ENCODE data around the gene NBPF15. TPM values are rescaled to one million over a fixed set of nuclear protein-coding genes. Genes with fewer than 3 reads are reported as not detected.
"Not testable (repeated sequence)": the region's sequence is repeated elsewhere in the genome, so short reads cannot be mapped to it uniquely, and the experiment has no call there.

The NBPF15 gene
- 10 to 100 TPM; 16.5 to 31.5 (median 23.4) TPM for total RNA-seq

- DNase-seq (ENCODE audit: low spot score) = peak; percentile 25
- ATAC-seq (ENCODE audit: low FRiP score) = peak; percentile 98
These were observed at the start of gene NBPF15 for GRCh38 chr1:144461136-144461759. Gene NBPF15, minus strand, starts transcription at chr1:144461669. Its CDS starts 21,666 bp downstream, at chr1:144440003.

GRCh38 chr1:144496429-144496828 is 35.0 kb upstream of the NBPF15 start:
- DNase-seq (ENCODE audit: low spot score); ATAC-seq (ENCODE audit: low FRiP score): not testable (repeated sequence)

GRCh38 chr1:144494130-144494529 is 32.7 kb upstream of the NBPF15 start:
- not testable (repeated sequence) for ATAC-seq (ENCODE audit: low FRiP score); DNase-seq (ENCODE audit: low spot score)

- ATAC-seq (ENCODE audit: low FRiP score); DNase-seq (ENCODE audit: low spot score): not testable (repeated sequence)
These were observed 28.9 kb upstream of the NBPF15 start for GRCh38 chr1:144490394-144490793.

GRCh38 chr1:144487002-144487401 is 25.5 kb upstream of the NBPF15 start:
- not testable (repeated sequence) for ATAC-seq (ENCODE audit: low FRiP score); DNase-seq (ENCODE audit: low spot score)

- ATAC-seq (ENCODE audit: low FRiP score); DNase-seq (ENCODE audit: low spot score): not testable (repeated sequence)
These were observed 23.9 kb upstream of the NBPF15 start for GRCh38 chr1:144485048-144485993.

GRCh38 chr1:144473897-144474296 is 12.4 kb upstream of the NBPF15 start:
- not testable (repeated sequence) for DNase-seq (ENCODE audit: low spot score); ATAC-seq (ENCODE audit: low FRiP score)

GRCh38 chr1:144471434-144471833 is 10.0 kb upstream of the NBPF15 start:
- not testable (repeated sequence) for DNase-seq (ENCODE audit: low spot score); ATAC-seq (ENCODE audit: low FRiP score)

- not testable (repeated sequence) for ATAC-seq (ENCODE audit: low FRiP score); DNase-seq (ENCODE audit: low spot score)
These were observed 309 bp upstream of the NBPF15 start for GRCh38 chr1:144461778-144462177.

- not testable (repeated sequence) for DNase-seq (ENCODE audit: low spot score)
- peak; percentile 91 for ATAC-seq (ENCODE audit: low FRiP score)
These were observed 783 bp downstream of the NBPF15 start for GRCh38 chr1:144460686-144461085.

- ATAC-seq (ENCODE audit: low FRiP score); DNase-seq (ENCODE audit: low spot score): not testable (repeated sequence)
These were observed 19.1 kb downstream of the NBPF15 start for GRCh38 chr1:144442402-144442801.

GRCh38 chr1:144439737-144440136 is 21.7 kb downstream of the NBPF15 start:
- ATAC-seq (ENCODE audit: low FRiP score) = not testable (repeated sequence)

GRCh38 chr1:144418891-144419694 is 42.4 kb downstream of the NBPF15 start:
- ATAC-seq (ENCODE audit: low FRiP score); DNase-seq (ENCODE audit: low spot score): not testable (repeated sequence)

More at GRCh38 chr1:144439737-144440136, 21.7 kb downstream of the NBPF15 start:
- DNase-seq (ENCODE audit: low spot score) = not testable (repeated sequence)

GRCh38 chr1:144413404-144414118 is 47.9 kb downstream of the NBPF15 start:
- ATAC-seq (ENCODE audit: low FRiP score) = peak; percentile 37
- not testable (repeated sequence) for DNase-seq (ENCODE audit: low spot score)

- ATAC-seq (ENCODE audit: low FRiP score) (peak; percentile 96), DNase-seq (ENCODE audit: low spot score) (peak; percentile 69)
These were observed 48.7 kb downstream of the NBPF15 start for GRCh38 chr1:144412491-144413403.

GRCh38 chr1:144412068-144412471 is 49.4 kb downstream of the NBPF15 start:
- peak; percentile 81 for ATAC-seq (ENCODE audit: low FRiP score)

GRCh38 chr1:144402807-144403206 is 58.7 kb downstream of the NBPF15 start:
- ATAC-seq (ENCODE audit: low FRiP score); DNase-seq (ENCODE audit: low spot score): not testable (repeated sequence)

More at GRCh38 chr1:144412068-144412471, 49.4 kb downstream of the NBPF15 start:
- DNase-seq (ENCODE audit: low spot score) = not testable (repeated sequence)

All from omental fat pad (tissue), 4 donors.